Natural killer cell (primary cell): ENCODE measurements around the gene ODAM. TPM values are rescaled to one million over a fixed set of nuclear protein-coding genes. Genes with fewer than 3 reads are reported as not detected.
"Not testable (repeated sequence)": the region's sequence is repeated elsewhere in the genome, so short reads cannot be mapped to it uniquely, and the experiment has no call there.

Experiments
- ATAC-seq, 3 donors: fragments of 150-1000 bp in 2 of 3; fragments of 200-7000 bp in 1 of 3; cut with Tn5 transposase; 1 replicate in 1 of 3; 2 replicates in 2 of 3; pipeline ENCODE4 v1.10.0; 2021; ENCODE audit warnings: mild to moderate bottlenecking in 2 of 3, moderate library complexity in 2 of 3
- DNase-seq, 2 donors: peaks; one replicate each; pipeline versions ENCODE4 v3.0.0 to v3.0.0-alpha.2; 2013 to 2021; ENCODE audit warnings: mixed read lengths in 1 of 2
- H3K27ac ChIP-seq: one replicate; pipeline ENCODE4 v1.5.1; 2013; ENCODE audit warnings: mild to moderate bottlenecking, low read length
- H3K27me3 ChIP-seq: one replicate; pipeline ENCODE4 v1.6.1; 2013; ENCODE audit warnings: low read length; ENCODE audit not compliant: control insufficient read depth, insufficient read depth
- H3K36me3 ChIP-seq: one replicate; pipeline ENCODE4 v1.6.1; 2013; ENCODE audit warnings: low read length; ENCODE audit not compliant: control insufficient read depth, insufficient read depth
- H3K4me1 ChIP-seq: one replicate; pipeline ENCODE4 v1.6.1; 2013; ENCODE audit warnings: low read length; ENCODE audit not compliant: control insufficient read depth, insufficient read depth
- H3K4me3 ChIP-seq: one replicate; pipeline ENCODE4 v1.5.1; 2013; ENCODE audit warnings: low read length
- H3K9me3 ChIP-seq: one replicate; pipeline ENCODE4 v1.6.1; 2013; ENCODE audit warnings: low read length; ENCODE audit not compliant: control insufficient read depth, insufficient read depth
- H3K27ac Mint-ChIP-seq, 2 donors: one replicate each; pipeline ENCODE4 v1.8.0; 2022; ENCODE audit warnings: mild to moderate bottlenecking in 2 of 2, mixed read lengths in 2 of 2, moderate library complexity in 1 of 2
- H3K27me3 Mint-ChIP-seq, 2 donors: one replicate each; pipeline ENCODE4 v1.8.0; 2022; ENCODE audit warnings: low read depth in 2 of 2, mixed read lengths in 2 of 2
- H3K36me3 Mint-ChIP-seq: one replicate; pipeline ENCODE4 v1.8.0; 2022; ENCODE audit warnings: mixed read lengths
- H3K4me1 Mint-ChIP-seq, 2 donors: one replicate each; pipeline ENCODE4 v1.8.0; 2022; ENCODE audit warnings: mixed read lengths in 2 of 2
- H3K4me3 Mint-ChIP-seq: one replicate; pipeline ENCODE4 v1.8.0; 2022; ENCODE audit warnings: mild to moderate bottlenecking, moderate library complexity, mixed read lengths
- H3K9me3 Mint-ChIP-seq, 2 donors: one replicate each; pipeline ENCODE4 v1.8.0; 2022; ENCODE audit warnings: mixed read lengths in 2 of 2
- WGBS: methylation state at CpG from one replicate; pipeline ENCODE4 v1.1.7; 2013; ENCODE audit warnings: missing lambda C conversion rate; ENCODE audit not compliant: insufficient coverage; 5-methylcytosine and 5-hydroxymethylcytosine counted together
- intact Hi-C: fragments of 100-400 bp; cut with micrococcal nuclease; formaldehyde crosslinking; loops from one replicate; pipeline ENCODE4 v1.14.2; 2022
- total RNA-seq, 4 donors: library from RNA; stranded (reverse); fragments of 120-200 nt in 1 of 4; gene quantifications; one replicate each; pipeline versions ENCODE4 v1.2.3 to v1.2.4, GENCODE V29; 2013 to 2022
- TF ChIP-seq, protein P1 (sequence below): fragments of 200-600 bp; IDR thresholded peaks from one replicate; pipeline ENCODE4 v1.8.0; 2022; ENCODE audit warnings: antibody characterized with exemption

The ODAM gene
- total RNA-seq, 3 donors from 2014 or later (not counting 1 experiment from before 2014, with no cell fraction given): not detected

- H3K27ac Mint-ChIP-seq, H3K4me1 Mint-ChIP-seq, H3K4me1 ChIP-seq, H3K4me3 Mint-ChIP-seq, H3K27ac ChIP-seq, H3K27me3 ChIP-seq, H3K4me3 ChIP-seq, DNase-seq, H3K9me3 ChIP-seq, H3K9me3 Mint-ChIP-seq, H3K27me3 Mint-ChIP-seq, H3K36me3 ChIP-seq, intact Hi-C loops, H3K36me3 Mint-ChIP-seq, ATAC-seq: not testable (repeated sequence)
- no CpG with 5 or more reads among the region's 1 CpG for WGBS
These were observed 21.0 kb downstream of the ODAM start for GRCh38 chr4:70216550-70216949.

- H3K4me1 Mint-ChIP-seq, ATAC-seq, H3K27ac Mint-ChIP-seq, H3K36me3 Mint-ChIP-seq, H3K9me3 Mint-ChIP-seq, DNase-seq, H3K27me3 Mint-ChIP-seq, H3K4me1 ChIP-seq, intact Hi-C loops, H3K27me3 ChIP-seq, H3K9me3 ChIP-seq, H3K27ac ChIP-seq, H3K4me3 Mint-ChIP-seq, H3K36me3 ChIP-seq, H3K4me3 ChIP-seq: not testable (repeated sequence)
- WGBS: no CpG with 5 or more reads among the region's 3 CpGs
These were observed 25.9 kb downstream of the ODAM start for GRCh38 chr4:70221389-70221788.

GRCh38 chr4:70221818-70222217 is 26.3 kb downstream of the ODAM start:
- H3K27me3 Mint-ChIP-seq, H3K27me3 ChIP-seq, ATAC-seq, H3K4me3 Mint-ChIP-seq, H3K36me3 Mint-ChIP-seq, DNase-seq, H3K4me1 ChIP-seq, intact Hi-C loops, H3K4me1 Mint-ChIP-seq, H3K27ac ChIP-seq, H3K4me3 ChIP-seq, H3K9me3 ChIP-seq, H3K27ac Mint-ChIP-seq, H3K36me3 ChIP-seq, H3K9me3 Mint-ChIP-seq: not testable (repeated sequence)

DNA sequence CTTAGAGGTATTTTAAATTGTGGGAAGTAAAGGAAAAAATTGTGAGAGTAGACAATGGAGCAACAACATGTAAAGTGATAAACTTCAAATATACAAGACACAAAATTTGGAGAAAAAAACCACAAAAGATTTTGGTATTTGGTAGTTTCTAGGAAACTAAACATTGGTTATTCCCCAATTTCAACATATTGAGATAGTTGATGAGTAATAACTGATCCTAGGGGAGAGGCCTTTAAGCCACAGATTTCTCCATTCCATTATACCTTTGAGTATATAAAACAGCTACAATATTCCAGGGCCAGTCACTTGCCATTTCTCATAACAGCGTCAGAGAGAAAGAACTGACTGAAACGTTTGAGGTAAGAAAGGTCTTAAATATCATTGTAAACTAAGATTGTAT is 30.3 kb downstream of the ODAM start, which contains the start of gene FDCSP:
FDCSP (plus strand) TSS at position 301 of the 400 bp plus-strand sequence. CDS start 5,071 bp downstream, outside the sequence.
- DNase-seq: no peak
- TF ChIP-seq, protein P1, sequence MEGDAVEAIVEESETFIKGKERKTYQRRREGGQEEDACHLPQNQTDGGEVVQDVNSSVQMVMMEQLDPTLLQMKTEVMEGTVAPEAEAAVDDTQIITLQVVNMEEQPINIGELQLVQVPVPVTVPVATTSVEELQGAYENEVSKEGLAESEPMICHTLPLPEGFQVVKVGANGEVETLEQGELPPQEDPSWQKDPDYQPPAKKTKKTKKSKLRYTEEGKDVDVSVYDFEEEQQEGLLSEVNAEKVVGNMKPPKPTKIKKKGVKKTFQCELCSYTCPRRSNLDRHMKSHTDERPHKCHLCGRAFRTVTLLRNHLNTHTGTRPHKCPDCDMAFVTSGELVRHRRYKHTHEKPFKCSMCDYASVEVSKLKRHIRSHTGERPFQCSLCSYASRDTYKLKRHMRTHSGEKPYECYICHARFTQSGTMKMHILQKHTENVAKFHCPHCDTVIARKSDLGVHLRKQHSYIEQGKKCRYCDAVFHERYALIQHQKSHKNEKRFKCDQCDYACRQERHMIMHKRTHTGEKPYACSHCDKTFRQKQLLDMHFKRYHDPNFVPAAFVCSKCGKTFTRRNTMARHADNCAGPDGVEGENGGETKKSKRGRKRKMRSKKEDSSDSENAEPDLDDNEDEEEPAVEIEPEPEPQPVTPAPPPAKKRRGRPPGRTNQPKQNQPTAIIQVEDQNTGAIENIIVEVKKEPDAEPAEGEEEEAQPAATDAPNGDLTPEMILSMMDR: no peak
- Mint-ChIP-seq H3K27ac (no peak within 1 kb of the TSS), H3K4me1 (no peaks in the 10 kb centered on the region), H3K9me3 (peaks cover 2 to 8% of the 10 kb centered on the region in 2 donors), H3K27me3 (no peaks in the 10 kb centered on the region), H3K36me3 (no peaks in the 10 kb centered on the region), H3K4me3 (no peak within 1 kb of the TSS)
- no peaks in the 10 kb centered on the region for H3K36me3 ChIP-seq
- H3K9me3 ChIP-seq: no peaks in the 10 kb centered on the region
- no peak for ATAC-seq
- H3K27me3 ChIP-seq: no peaks in the 10 kb centered on the region
- intact Hi-C loops: no loop called here
- H3K4me1 ChIP-seq: no peaks in the 10 kb centered on the region
- WGBS: no CpG with 5 or more reads among the region's 2 CpGs
- no peak within 1 kb of the TSS for H3K4me3 ChIP-seq
- H3K27ac ChIP-seq: no peak within 1 kb of the TSS

GRCh38 chr4:70236125-70236524 is 40.6 kb downstream of the ODAM start:
- TF ChIP-seq, protein P1: no peak
- Histone ChIP-seq H3K4me3 (no peak overlapping the region), H3K27ac (no peak overlapping the region), H3K36me3 (no peaks in the 10 kb centered on the region), H3K27me3 (no peaks in the 10 kb centered on the region), H3K9me3 (no peaks in the 10 kb centered on the region), H3K4me1 (no peaks in the 10 kb centered on the region)
- Mint-ChIP-seq H3K4me1 (no peaks in the 10 kb centered on the region), H3K27me3 (no peaks in the 10 kb centered on the region), H3K4me3 (no peak overlapping the region), H3K36me3 (no peaks in the 10 kb centered on the region), H3K9me3 (peaks cover 2 to 6% of the 10 kb centered on the region in 2 donors), H3K27ac (no peak overlapping the region)
- no CpG with 5 or more reads among the region's 1 CpG for WGBS
- DNase-seq (no peak), ATAC-seq (no peak)
- intact Hi-C loops: no loop called here
